Measurements from ENCODE around the gene ZFP64.

Gene ZFP64

GRCh38 chr20:52191132-52191915, at the start of gene ZFP64 (continued):
- TF ChIP-seq ZNF677 (tag by site-specific recombination; IDR thresholded peaks at IDR 0.05), result no peak
- TF ChIP-seq ZNF157 (tag by site-specific recombination; IDR thresholded peaks at IDR 0.05), result no peak
- TF ChIP-seq REPIN1 (tag by site-specific recombination; IDR thresholded peaks at IDR 0.05; ENCODE audit: low read depth), result no peak
- no peak for TF ChIP-seq KLF7 (tag by site-specific recombination; IDR thresholded peaks at IDR 0.05; ENCODE audit: borderline replicate concordance)
- TF ChIP-seq ZNF600 (tag by site-specific recombination; IDR thresholded peaks at IDR 0.05), result 0 out of 2 replicates have a peak, but pooled peaks have one; percentile 17
- TF ChIP-seq OVOL3 (tag by site-specific recombination; IDR thresholded peaks at IDR 0.05), result no peak
- no peak for TF ChIP-seq ZNF549 (tag by site-specific recombination; IDR thresholded peaks at IDR 0.05)
- TF ChIP-seq ZNF596 (tag by site-specific recombination; IDR thresholded peaks at IDR 0.05), result no peak
- TF ChIP-seq PRDM6 (tag by site-specific recombination; IDR thresholded peaks at IDR 0.05), result no peak
- TF ChIP-seq ZNF624 (tag by site-specific recombination; IDR thresholded peaks at IDR 0.05), result no peak
- no peak for TF ChIP-seq ZNF560 (tag by site-specific recombination; IDR thresholded peaks at IDR 0.05; ENCODE audit: borderline replicate concordance)
- peak; percentile 43; the same call in 1 of the 2 replicates for TF ChIP-seq SP2 (tag by site-specific recombination; IDR thresholded peaks at IDR 0.05)
- TF ChIP-seq ZNF510 (tag by site-specific recombination; IDR thresholded peaks at IDR 0.05; ENCODE audit: insufficient replicate concordance), result no peak
- TF ChIP-seq ZNF280D (tag by site-specific recombination; IDR thresholded peaks at IDR 0.05), result no peak
- TF ChIP-seq ZBTB1 (tag by site-specific recombination; IDR thresholded peaks at IDR 0.05), result no peak
- no peak for TF ChIP-seq ZNF747 (tag by site-specific recombination; IDR thresholded peaks at IDR 0.05)
- TF ChIP-seq ZNF148 (tag by site-specific recombination; IDR thresholded peaks at IDR 0.05; ENCODE audit: borderline replicate concordance), result no peak
- no peak for TF ChIP-seq ZNF138 (tag by site-specific recombination; IDR thresholded peaks at IDR 0.05; ENCODE audit: borderline replicate concordance)
- TF ChIP-seq SALL2 (tag by site-specific recombination; IDR thresholded peaks at IDR 0.05; ENCODE audit: borderline replicate concordance), result no peak
- TF ChIP-seq ZNF768 (tag by site-specific recombination; IDR thresholded peaks at IDR 0.05), result no peak
- no peak for TF ChIP-seq ZNF423 (tag by site-specific recombination; IDR thresholded peaks at IDR 0.05)
- no peak for TF ChIP-seq ZNF19 (tag by site-specific recombination; IDR thresholded peaks at IDR 0.05; ENCODE audit: low read depth)
- no peak for TF ChIP-seq ZNF23 (tag by site-specific recombination; IDR thresholded peaks at IDR 0.05; ENCODE audit: borderline replicate concordance)
- TF ChIP-seq ZNF341 (tag by site-specific recombination; IDR thresholded peaks at IDR 0.05; ENCODE audit: low read depth), result peak; percentile 55; the same call in 1 of the 2 replicates
- TF ChIP-seq ZNF311 (tag by site-specific recombination; IDR thresholded peaks at IDR 0.05; ENCODE audit: borderline replicate concordance), result no peak
- no peak for TF ChIP-seq ZNF221 (tag by site-specific recombination; IDR thresholded peaks at IDR 0.05; ENCODE audit: borderline replicate concordance)
- TF ChIP-seq ZFP37 (tag by site-specific recombination; IDR thresholded peaks at IDR 0.05), result peak; percentile 48; the same call in 1 of the 2 replicates
- no peak for TF ChIP-seq MYNN (tag by site-specific recombination; IDR thresholded peaks at IDR 0.05; ENCODE audit: borderline replicate concordance)
- no peak for TF ChIP-seq RBAK (tag by site-specific recombination; IDR thresholded peaks at IDR 0.05)
- TF ChIP-seq ZNF280C (tag by site-specific recombination; IDR thresholded peaks at IDR 0.05), result no peak
- no peak for TF ChIP-seq HOXA7 (CRISPR knock-in tag; IDR thresholded peaks at IDR 0.05; ENCODE audit: borderline replicate concordance)

All from HEK293 (cell line).